K562 (cell line): Measurements from ENCODE around the gene SPINT2. TPM values are rescaled to one million over a fixed set of nuclear protein-coding genes. Genes with fewer than 3 reads are reported as not detected.

Experiments
- ATAC-seq: fragments of 200-7000 bp; cut with Tn5 transposase; 3 replicates; pipeline ENCODE4 v1.9.1; 2020; ENCODE audit warnings: moderate library complexity
- BruUV-seq: library from RNA; stranded (reverse); fragments of 400-500 nt; replicated peaks from 2 replicates; lab custom pipeline; 2021; lab: Mats Ljungman, UMichigan
- CTCF ChIA-PET: fragments of 300-600 bp; formaldehyde crosslinking; extraction: SDS; loops from one replicate; lab custom pipeline; 2021; ENCODE audit warnings: low intra/inter-chr PET ratio; lab: Yijun Ruan, JAX
- POLR2A ChIA-PET: fragments of 300-600, 350-650 bp; sonication (Branson Sonifier 250); formaldehyde crosslinking; extraction: SDS; loops from one replicate; lab custom pipeline; 2021; ENCODE audit warnings: antibody characterized with exemption, inconsistent platforms; lab: Yijun Ruan, JAX
- DNase-seq, 4 experiments: peaks; one replicate each; pipeline versions ENCODE4 v3.0.0 to v3.0.0-alpha.2; 2011 to 2018; ENCODE audit warnings: low spot score in 3 of 4, mixed read lengths in 3 of 4; ENCODE audit errors: extremely low read depth in 1 of 4
- FAIRE-seq: peaks from 2 replicates; lab custom pipeline; 2011; peaks lifted over from hg19 to GRCh38; lab: Jason Lieb, UNC
- H2AFZ ChIP-seq: 2 replicates; pipeline ENCODE4 v1.6.0; 2011; ENCODE audit warnings: low read depth, low read length, control low read depth, inconsistent platforms
- H3K27ac ChIP-seq: fragments of 200-600 bp; 3 replicates; pipeline ENCODE4 v1.8.0; 2011; ENCODE audit warnings: low read depth, mild to moderate bottlenecking, control low read depth, inconsistent platforms, low read length, moderate library complexity, mixed read lengths; ENCODE audit errors: extremely low read depth
- H3K27me3 ChIP-seq, 2 experiments: fragments of 300-600 bp in 1 of 2; 2 replicates in 1 of 2; 3 replicates in 1 of 2; pipeline versions ENCODE4 v1.6.0 to v1.8.0; 2011; ENCODE audit warnings: inconsistent platforms in 2 of 2, low read length in 2 of 2, mild to moderate bottlenecking in 1 of 2, mixed read lengths in 1 of 2, moderate library complexity in 1 of 2; ENCODE audit not compliant: control insufficient read depth in 2 of 2, insufficient read depth in 2 of 2
- H3K36me3 ChIP-seq: fragments of 300-600 bp; 3 replicates; pipeline ENCODE4 v1.8.0; 2011; ENCODE audit warnings: mild to moderate bottlenecking, low read length, inconsistent platforms; ENCODE audit not compliant: control insufficient read depth, insufficient read depth
- H3K4me1 ChIP-seq, 2 experiments: fragments of 200-600 bp in 1 of 2; replicated peaks in 1 of 2; 2 replicates in 1 of 2; 3 replicates in 1 of 2; pipeline versions ENCODE4 v1.5.1 to v1.8.0; 2011; ENCODE audit warnings: inconsistent platforms in 2 of 2, low read length in 2 of 2, mild to moderate bottlenecking in 1 of 2, mixed read lengths in 1 of 2, moderate library complexity in 1 of 2; ENCODE audit not compliant: control insufficient read depth in 2 of 2, insufficient read depth in 2 of 2
- H3K4me2 ChIP-seq: 2 replicates; pipeline ENCODE4 v1.6.1; 2011; ENCODE audit warnings: low read length, control low read depth, inconsistent platforms, mixed read lengths; ENCODE audit not compliant: insufficient read depth
- H3K4me3 ChIP-seq: fragments of 200-600 bp; sonication (generic), shearing (Covaris generic); 2 replicates; pipeline ENCODE4 v1.5.1; 2016; ENCODE audit warnings: control low read depth, inconsistent platforms
- H3K79me2 ChIP-seq: fragments of 200-600 bp; 3 replicates; pipeline ENCODE4 v1.8.0; 2011; ENCODE audit warnings: low read length, inconsistent platforms; ENCODE audit not compliant: control insufficient read depth, insufficient read depth
- H3K9ac ChIP-seq, 2 experiments: 2 replicates each; pipeline versions ENCODE4 v1.6.0 to v1.6.1; 2011; ENCODE audit warnings: low read depth in 2 of 2, low read length in 2 of 2, control low read depth in 1 of 2, inconsistent platforms in 1 of 2, mild to moderate bottlenecking in 1 of 2, mixed read lengths in 1 of 2; ENCODE audit not compliant: insufficient read depth in 1 of 2
- H3K9me1 ChIP-seq: one replicate; pipeline ENCODE4 v1.6.0; 2011; ENCODE audit warnings: inconsistent platforms, mild to moderate bottlenecking, low read length, moderate library complexity; ENCODE audit not compliant: control insufficient read depth, insufficient read depth
- H3K9me3 ChIP-seq: replicated peaks from 2 replicates; pipeline ENCODE4 v1.5.1; 2011; ENCODE audit warnings: low read depth, low read length, inconsistent platforms; ENCODE audit not compliant: control insufficient read depth, insufficient read depth
- H4K20me1 ChIP-seq: replicated peaks from 2 replicates; pipeline ENCODE4 v1.6.1; 2011; ENCODE audit warnings: low read length, inconsistent platforms, mixed read lengths; ENCODE audit not compliant: control insufficient read depth, insufficient read depth
- BCOR ChIP-seq: fragments of 450-650 bp; IDR thresholded peaks from 2 replicates; pipeline ENCODE4 v1.6.1; 2016
- BRCA1 ChIP-seq, 2 experiments: fragments of 450-650 bp in 1 of 2; sonication (generic) in 1 of 2; formaldehyde crosslinking in 1 of 2; IDR thresholded peaks; 2 replicates each; pipeline versions ENCODE4 v1.5.0 to v1.6.1; 2017 to 2020; ENCODE audit warnings: mild to moderate bottlenecking in 1 of 2, missing genetic modification reagents in 1 of 2
- HSF4 ChIP-seq: fragments of 250-450 bp; sonication (Bioruptor Pico); IDR thresholded peaks from 2 replicates; pipeline ENCODE4 v2.1.2; 2022; ENCODE audit warnings: mild to moderate bottlenecking, moderate library complexity, borderline replicate concordance
- KDM1A ChIP-seq, 2 experiments: fragments of 450-650 bp; IDR thresholded peaks; 2 replicates each; pipeline ENCODE4 v1.6.1; 2016; ENCODE audit warnings: mild to moderate bottlenecking in 2 of 2
- RBM25 ChIP-seq: fragments of 200-400 bp; formaldehyde crosslinking; IDR thresholded peaks from 2 replicates; pipeline ENCODE4 v1.6.1; 2018; ENCODE audit warnings: low read length, low read depth, moderate library complexity; ENCODE audit not compliant: severe bottlenecking
- SMAD1 ChIP-seq: fragments of 150-350 bp; IDR thresholded peaks from 2 replicates; pipeline ENCODE4 v1.6.1; 2014; ENCODE audit warnings: low read length, low read depth; ENCODE audit not compliant: partially characterized antibody
- ZNF280A ChIP-seq: fragments of 450-650 bp; IDR thresholded peaks from 2 replicates; pipeline ENCODE4 v1.6.1; 2018; ENCODE audit warnings: mild to moderate bottlenecking, low read depth; ENCODE audit not compliant: partially characterized antibody
- ZNF830 ChIP-seq: fragments of 250-450 bp; sonication (Bioruptor Pico); IDR thresholded peaks from 2 replicates; pipeline ENCODE4 v1.5.0; 2021; ENCODE audit warnings: mild to moderate bottlenecking
- WGBS: fragments of 100-300 bp; shearing (Covaris generic); methylation state at CpG from one replicate; pipeline ENCODE4 v1.1.6; 2016; ENCODE audit warnings: low coverage, mixed read lengths; ENCODE audit not compliant: insufficient coverage; ENCODE audit errors: missing lambda C conversion rate; 5-methylcytosine and 5-hydroxymethylcytosine counted together
- in situ Hi-C: fragments of 300-500 bp; cut with MboI; formaldehyde crosslinking; loops from 4 replicates; pipeline ENCODE4 v1.15.0; 2018; ENCODE audit warnings: inconsistent platforms, mixed read lengths
- intact Hi-C: fragments of 100-400 bp; cut with micrococcal nuclease; formaldehyde crosslinking; loops from 2 replicates; pipeline ENCODE4 v1.14.2; 2022
- polyA plus RNA-seq, 8 experiments: library from polyadenylated mRNA; depleted of rRNA in 4 of 8; stranded (reverse) in 5 of 8; unstranded in 3 of 8; fragments of >200 nt; fragmentation: Nextera tagmentation in 2 of 8; fragmentation: Illumina TruSeq in 1 of 8; extraction: Ambion mirVana in 2 of 8; extraction: Trizol in 1 of 8; gene quantifications; 2 replicates each; pipeline versions ENCODE4 v1.2.1 to v1.2.3, GENCODE V29; 2011 to 2014; ENCODE audit warnings: inconsistent platforms in 1 of 8, missing spikeins in 1 of 8
- total RNA-seq, 7 experiments: library from RNA; depleted of rRNA in 6 of 7; stranded (reverse); fragments of >200 nt in 6 of 7; fragmentation: Illumina TruSeq in 2 of 7; extraction: Trizol in 2 of 7; gene quantifications; 2 replicates each; pipeline versions ENCODE4 v1.2.1 to v1.2.3, GENCODE V29; 2011 to 2021; ENCODE audit warnings: low replicate concordance in 1 of 7

Gene SPINT2
- total and polyA plus RNA-seq, 9 of the 15 experiments (the other 6 are each of a cell fraction or from before 2014, with no cell fraction given) = 0.65 to 4.5 (median 3.4) TPM

- H3K9ac ChIP-seq = peak overlapping the region in 1 of 2 experiments; percentile 38; a peak in 1 of 4 replicates
- ATAC-seq = no peak
- peaks cover 7 to 47% of the 10 kb centered on the region in 2 experiments; a peak in 4 of 5 replicates for H3K4me1 ChIP-seq
- BruUV-seq = no TSS peak
- CTCF ChIA-PET = no interaction called here
- intact Hi-C loops = loop anchor here (2.0 to 5.0 kb wide), 2 partner anchors 85 to 325 kb away; no protein-coding TSS in a partner anchor
- TF ChIP-seq SMAD1 (no peak), BRCA1 (IDR thresholded peaks at IDR 0.05) (no peak), BRCA1 (CRISPR knock-in tag; IDR thresholded peaks at IDR 0.05) (no peak), KDM1A (IDR thresholded peaks at IDR 0.05) (peak in 1 of 2 experiments; percentile 46; a peak in 1 of 4 replicates), HSF4 (CRISPR knock-in tag) (no peak), ZNF280A (no peak), ZNF830 (CRISPR knock-in tag) (no peak), RBM25 (peak; percentile 74), BCOR (0 out of 2 replicates have a peak, but pooled peaks have one; percentile 49)
- TF ChIP-seq, all 486 proteins: peak for 3
- Histone ChIP-seq H4K20me1 (no peaks in the 10 kb centered on the region), H3K4me2 (no peak overlapping the region), H3K79me2 (no peaks in the 10 kb centered on the region; the same call in 2 of the 3 replicates), H2AFZ (no peak overlapping the region), H3K9me1 (no peaks in the 10 kb centered on the region), H3K27me3 (peaks cover 2 to 6% of the 10 kb centered on the region in 2 experiments; a peak in 2 of 5 replicates), H3K36me3 (no peaks in the 10 kb centered on the region), H3K27ac (no peak overlapping the region), H3K9me3 (no peaks in the 10 kb centered on the region), H3K4me3 (no peak overlapping the region)
- WGBS = 39% methylated on average over 11 of the region's 11 CpGs
- POLR2A ChIA-PET = interaction anchor here (0.6 to 0.7 kb wide), 2 partner anchors 13 to 84 kb away, joined by 3 to 4 read pairs; no protein-coding TSS in a partner anchor
- DNase-seq (no peak), FAIRE-seq (no peak)
- in situ Hi-C loops = loop anchor here (5.0 to 10.0 kb wide), 2 partner anchors 303 to 325 kb away; no protein-coding TSS in a partner anchor
Measured at GRCh38 chr19:38227287-38228004, 36.9 kb upstream of the SPINT2 start.
